ENCODE results near the gene CALHM2.

DNA sequence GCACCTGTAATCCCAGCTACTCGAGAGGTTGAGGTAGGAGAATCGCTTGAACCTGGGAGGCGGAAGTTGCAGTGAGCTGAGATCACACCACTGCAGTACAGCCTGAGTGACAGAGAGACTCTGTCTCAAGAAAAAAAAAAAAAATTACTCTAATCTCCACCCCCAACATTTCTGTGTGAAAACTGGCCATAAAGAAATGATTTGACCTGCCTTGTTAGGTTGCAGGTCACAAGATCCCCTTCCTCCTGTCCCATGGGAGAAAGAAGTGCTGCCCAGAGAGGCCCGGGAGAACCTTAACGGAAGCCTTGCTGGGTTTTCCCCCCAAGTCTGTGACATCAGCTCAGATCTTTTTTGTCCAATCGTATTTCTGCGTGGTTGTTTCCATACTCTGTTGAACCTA, 15.2 kb upstream of the CALHM2 start:
- no peak for TF ChIP-seq EZH2 (IDR thresholded peaks at IDR 0.05; ENCODE audit: borderline replicate concordance, insufficient read depth, low read depth, low read length, poor library complexity, severe bottlenecking)
- TF ChIP-seq, protein P1, sequence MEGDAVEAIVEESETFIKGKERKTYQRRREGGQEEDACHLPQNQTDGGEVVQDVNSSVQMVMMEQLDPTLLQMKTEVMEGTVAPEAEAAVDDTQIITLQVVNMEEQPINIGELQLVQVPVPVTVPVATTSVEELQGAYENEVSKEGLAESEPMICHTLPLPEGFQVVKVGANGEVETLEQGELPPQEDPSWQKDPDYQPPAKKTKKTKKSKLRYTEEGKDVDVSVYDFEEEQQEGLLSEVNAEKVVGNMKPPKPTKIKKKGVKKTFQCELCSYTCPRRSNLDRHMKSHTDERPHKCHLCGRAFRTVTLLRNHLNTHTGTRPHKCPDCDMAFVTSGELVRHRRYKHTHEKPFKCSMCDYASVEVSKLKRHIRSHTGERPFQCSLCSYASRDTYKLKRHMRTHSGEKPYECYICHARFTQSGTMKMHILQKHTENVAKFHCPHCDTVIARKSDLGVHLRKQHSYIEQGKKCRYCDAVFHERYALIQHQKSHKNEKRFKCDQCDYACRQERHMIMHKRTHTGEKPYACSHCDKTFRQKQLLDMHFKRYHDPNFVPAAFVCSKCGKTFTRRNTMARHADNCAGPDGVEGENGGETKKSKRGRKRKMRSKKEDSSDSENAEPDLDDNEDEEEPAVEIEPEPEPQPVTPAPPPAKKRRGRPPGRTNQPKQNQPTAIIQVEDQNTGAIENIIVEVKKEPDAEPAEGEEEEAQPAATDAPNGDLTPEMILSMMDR (IDR thresholded peaks at IDR 0.05) = no peak

Measured in B cell (primary cell).